K562 (cell line): Measurements from ENCODE around the gene PPCDC. TPM values are rescaled to one million over a fixed set of nuclear protein-coding genes. Genes with fewer than 3 reads are reported as not detected.

Experiments used
- ATAC-seq: fragments of 200-7000 bp; cut with Tn5 transposase; 3 replicates; pipeline ENCODE4 v1.9.1; 2020; ENCODE audit warnings: moderate library complexity
- BruUV-seq: library from RNA; stranded (reverse); fragments of 400-500 nt; replicated peaks from 2 replicates; lab custom pipeline; 2021; lab: Mats Ljungman, UMichigan
- CTCF ChIA-PET: fragments of 300-600 bp; formaldehyde crosslinking; extraction: SDS; loops from one replicate; lab custom pipeline; 2021; ENCODE audit warnings: low intra/inter-chr PET ratio; lab: Yijun Ruan, JAX
- POLR2A ChIA-PET: fragments of 300-600, 350-650 bp; sonication (Branson Sonifier 250); formaldehyde crosslinking; extraction: SDS; loops from one replicate; lab custom pipeline; 2021; ENCODE audit warnings: antibody characterized with exemption, inconsistent platforms; lab: Yijun Ruan, JAX
- DNase-seq, 4 experiments: peaks; one replicate each; pipeline versions ENCODE4 v3.0.0 to v3.0.0-alpha.2; 2011 to 2018; ENCODE audit warnings: low spot score in 3 of 4, mixed read lengths in 3 of 4; ENCODE audit errors: extremely low read depth in 1 of 4
- FAIRE-seq: peaks from 2 replicates; lab custom pipeline; 2011; peaks lifted over from hg19 to GRCh38; lab: Jason Lieb, UNC
- H2AFZ ChIP-seq: 2 replicates; pipeline ENCODE4 v1.6.0; 2011; ENCODE audit warnings: low read depth, low read length, control low read depth, inconsistent platforms
- H3K27ac ChIP-seq: fragments of 200-600 bp; 3 replicates; pipeline ENCODE4 v1.8.0; 2011; ENCODE audit warnings: low read depth, mild to moderate bottlenecking, control low read depth, inconsistent platforms, low read length, moderate library complexity, mixed read lengths; ENCODE audit errors: extremely low read depth
- H3K27me3 ChIP-seq, 2 experiments: fragments of 300-600 bp in 1 of 2; 2 replicates in 1 of 2; 3 replicates in 1 of 2; pipeline versions ENCODE4 v1.6.0 to v1.8.0; 2011; ENCODE audit warnings: inconsistent platforms in 2 of 2, low read length in 2 of 2, mild to moderate bottlenecking in 1 of 2, mixed read lengths in 1 of 2, moderate library complexity in 1 of 2; ENCODE audit not compliant: control insufficient read depth in 2 of 2, insufficient read depth in 2 of 2
- H3K36me3 ChIP-seq: fragments of 300-600 bp; 3 replicates; pipeline ENCODE4 v1.8.0; 2011; ENCODE audit warnings: mild to moderate bottlenecking, low read length, inconsistent platforms; ENCODE audit not compliant: control insufficient read depth, insufficient read depth
- H3K4me1 ChIP-seq, 2 experiments: fragments of 200-600 bp in 1 of 2; replicated peaks in 1 of 2; 2 replicates in 1 of 2; 3 replicates in 1 of 2; pipeline versions ENCODE4 v1.5.1 to v1.8.0; 2011; ENCODE audit warnings: inconsistent platforms in 2 of 2, low read length in 2 of 2, mild to moderate bottlenecking in 1 of 2, mixed read lengths in 1 of 2, moderate library complexity in 1 of 2; ENCODE audit not compliant: control insufficient read depth in 2 of 2, insufficient read depth in 2 of 2
- H3K4me2 ChIP-seq: 2 replicates; pipeline ENCODE4 v1.6.1; 2011; ENCODE audit warnings: low read length, control low read depth, inconsistent platforms, mixed read lengths; ENCODE audit not compliant: insufficient read depth
- H3K4me3 ChIP-seq: fragments of 200-600 bp; sonication (generic), shearing (Covaris generic); 2 replicates; pipeline ENCODE4 v1.5.1; 2016; ENCODE audit warnings: control low read depth, inconsistent platforms
- H3K79me2 ChIP-seq: fragments of 200-600 bp; 3 replicates; pipeline ENCODE4 v1.8.0; 2011; ENCODE audit warnings: low read length, inconsistent platforms; ENCODE audit not compliant: control insufficient read depth, insufficient read depth
- H3K9ac ChIP-seq, 2 experiments: 2 replicates each; pipeline versions ENCODE4 v1.6.0 to v1.6.1; 2011; ENCODE audit warnings: low read depth in 2 of 2, low read length in 2 of 2, control low read depth in 1 of 2, inconsistent platforms in 1 of 2, mild to moderate bottlenecking in 1 of 2, mixed read lengths in 1 of 2; ENCODE audit not compliant: insufficient read depth in 1 of 2
- H3K9me1 ChIP-seq: one replicate; pipeline ENCODE4 v1.6.0; 2011; ENCODE audit warnings: inconsistent platforms, mild to moderate bottlenecking, low read length, moderate library complexity; ENCODE audit not compliant: control insufficient read depth, insufficient read depth
- H3K9me3 ChIP-seq: replicated peaks from 2 replicates; pipeline ENCODE4 v1.5.1; 2011; ENCODE audit warnings: low read depth, low read length, inconsistent platforms; ENCODE audit not compliant: control insufficient read depth, insufficient read depth
- H4K20me1 ChIP-seq: replicated peaks from 2 replicates; pipeline ENCODE4 v1.6.1; 2011; ENCODE audit warnings: low read length, inconsistent platforms, mixed read lengths; ENCODE audit not compliant: control insufficient read depth, insufficient read depth
- ASH1L ChIP-seq: fragments of 450-650 bp; IDR thresholded peaks from 2 replicates; pipeline ENCODE4 v1.6.1; 2018; ENCODE audit warnings: borderline replicate concordance, mild to moderate bottlenecking, low read depth; ENCODE audit not compliant: partially characterized antibody
- CCAR2 ChIP-seq: fragments of 200-400 bp; formaldehyde crosslinking; IDR thresholded peaks from 2 replicates; pipeline ENCODE4 v1.6.1; 2017; ENCODE audit warnings: mild to moderate bottlenecking, low read depth, low read length
- FOXA3 ChIP-seq, 2 experiments: fragments of 450-650 bp in 1 of 2; sonication (generic) in 1 of 2; formaldehyde crosslinking; IDR thresholded peaks in 1 of 2; conservative IDR thresholded peaks in 1 of 2; 2 replicates each; pipeline versions ENCODE4 v1.4.0 to v1.8.0; 2020 to 2022; ENCODE audit warnings: mild to moderate bottlenecking in 2 of 2, missing genetic modification reagents in 1 of 2
- GTF2A2 ChIP-seq: IDR thresholded peaks from 2 replicates; pipeline ENCODE4 v1.6.1; 2016; ENCODE audit warnings: mild to moderate bottlenecking, missing genetic modification characterization, missing compliant biosample characterization
- HDAC6 ChIP-seq: IDR thresholded peaks from 2 replicates; pipeline ENCODE4 v1.6.1; 2012; ENCODE audit warnings: low read depth, mild to moderate bottlenecking, control low read depth, inconsistent platforms, low read length, moderate library complexity
- HINFP ChIP-seq: fragments of 450-650 bp; conservative IDR thresholded peaks from 2 replicates; pipeline ENCODE4 v1.6.1; 2016; ENCODE audit warnings: missing genetic modification characterization, low read depth, mild to moderate bottlenecking, control low read depth, missing compliant biosample characterization
- KLF13 ChIP-seq: fragments of 450-650 bp; IDR thresholded peaks from 2 replicates; pipeline ENCODE4 v1.6.1; 2016; ENCODE audit warnings: missing genetic modification characterization, low read depth, mild to moderate bottlenecking, missing compliant biosample characterization, moderate library complexity, borderline replicate concordance
- NR2F6 ChIP-seq: fragments of 450-650 bp; formaldehyde crosslinking; IDR thresholded peaks from 2 replicates; pipeline ENCODE4 v1.4.0; 2020; ENCODE audit warnings: mild to moderate bottlenecking
- NRF1 ChIP-seq, 2 experiments: fragments of 450-650 bp; IDR thresholded peaks in 1 of 2; conservative IDR thresholded peaks in 1 of 2; 2 replicates each; pipeline ENCODE4 v1.6.1; 2014; ENCODE audit warnings: mild to moderate bottlenecking in 2 of 2
- RREB1 ChIP-seq: fragments of 250-450 bp; sonication (Bioruptor Pico); IDR thresholded peaks from 2 replicates; pipeline ENCODE4 v1.4.0; 2020
- ZBED1 ChIP-seq: IDR thresholded peaks from 2 replicates; pipeline ENCODE4 v1.6.1; 2014
- ZC3H4 ChIP-seq: sonication (generic); formaldehyde crosslinking; IDR thresholded peaks from 2 replicates; pipeline ENCODE4 v1.9.0; 2021; ENCODE audit warnings: missing genetic modification reagents, borderline replicate concordance
- ZKSCAN1 ChIP-seq: fragments of 150-350 bp; IDR thresholded peaks from 2 replicates; pipeline ENCODE4 v1.6.1; 2016; ENCODE audit warnings: low read depth, low read length
- ZNF217 ChIP-seq: sonication (generic); formaldehyde crosslinking; IDR thresholded peaks from 2 replicates; pipeline ENCODE4 v1.8.0; 2022; ENCODE audit warnings: mild to moderate bottlenecking, missing genetic modification reagents
- WGBS: fragments of 100-300 bp; shearing (Covaris generic); methylation state at CpG from one replicate; pipeline ENCODE4 v1.1.6; 2016; ENCODE audit warnings: low coverage, mixed read lengths; ENCODE audit not compliant: insufficient coverage; ENCODE audit errors: missing lambda C conversion rate; 5-methylcytosine and 5-hydroxymethylcytosine counted together
- in situ Hi-C: fragments of 300-500 bp; cut with MboI; formaldehyde crosslinking; loops from 4 replicates; pipeline ENCODE4 v1.15.0; 2018; ENCODE audit warnings: inconsistent platforms, mixed read lengths
- intact Hi-C: fragments of 100-400 bp; cut with micrococcal nuclease; formaldehyde crosslinking; loops from 2 replicates; pipeline ENCODE4 v1.14.2; 2022
- polyA plus RNA-seq, 8 experiments: library from polyadenylated mRNA; depleted of rRNA in 4 of 8; stranded (reverse) in 5 of 8; unstranded in 3 of 8; fragments of >200 nt; fragmentation: Nextera tagmentation in 2 of 8; fragmentation: Illumina TruSeq in 1 of 8; extraction: Ambion mirVana in 2 of 8; extraction: Trizol in 1 of 8; gene quantifications; 2 replicates each; pipeline versions ENCODE4 v1.2.1 to v1.2.3, GENCODE V29; 2011 to 2014; ENCODE audit warnings: inconsistent platforms in 1 of 8, missing spikeins in 1 of 8
- total RNA-seq, 7 experiments: library from RNA; depleted of rRNA in 6 of 7; stranded (reverse); fragments of >200 nt in 6 of 7; fragmentation: Illumina TruSeq in 2 of 7; extraction: Trizol in 2 of 7; gene quantifications; 2 replicates each; pipeline versions ENCODE4 v1.2.1 to v1.2.3, GENCODE V29; 2011 to 2021; ENCODE audit warnings: low replicate concordance in 1 of 7
- TF ChIP-seq, protein P1 (sequence below): sonication (generic); formaldehyde crosslinking; IDR thresholded peaks from 2 replicates; pipeline ENCODE4 v1.8.0; 2022; ENCODE audit warnings: mild to moderate bottlenecking, missing genetic modification reagents

PPCDC gene
- total and polyA plus RNA-seq, 9 of the 15 experiments (the other 6 are each of a cell fraction or from before 2014, with no cell fraction given), result 10.9 to 53.6 (median 16.7) TPM

- in situ Hi-C loops (no loop called here), intact Hi-C loops (no loop called here)
- Histone ChIP-seq H3K36me3 (no peaks in the 10 kb centered on the region), H4K20me1 (peaks cover 8% of the 10 kb centered on the region), H3K4me3 (no peak overlapping the region), H3K9me1 (peaks cover 2% of the 10 kb centered on the region), H2AFZ (no peak overlapping the region), H3K4me2 (no peak overlapping the region), H3K4me1 (peaks cover 0 to 14% of the 10 kb centered on the region in 2 experiments; a peak in 3 of 5 replicates), H3K79me2 (no peaks in the 10 kb centered on the region), H3K9me3 (no peaks in the 10 kb centered on the region), H3K27ac (no peak overlapping the region), H3K9ac (no peak overlapping the region), H3K27me3 (peaks cover 18 to 42% of the 10 kb centered on the region in 2 experiments)
- CTCF ChIA-PET, result no interaction called here
- DNase-seq (no peak), FAIRE-seq (no peak), ATAC-seq (no peak)
- BruUV-seq, result no TSS peak
- WGBS, result 0% methylated on average over 2 of the region's 2 CpGs
- POLR2A ChIA-PET, result interaction anchor here (0.6 to 0.8 kb wide), 4 partner anchors 8 to 226 kb away, joined by 3 to 4 read pairs (median 3); no protein-coding TSS in a partner anchor
- no peak for TF ChIP-seq ZNF217
- TF ChIP-seq HDAC6, result no peak
- TF ChIP-seq HINFP (tag), result no peak
- no peak for TF ChIP-seq GTF2A2 (tag)
- TF ChIP-seq NR2F6 (CRISPR knock-in tag), result no peak
- no peak for TF ChIP-seq RREB1 (CRISPR knock-in tag)
- no peak for TF ChIP-seq FOXA3 (CRISPR knock-in tag; conservative IDR thresholded peaks at IDR 0.05 in 1 of 2, IDR thresholded peaks at IDR 0.05 in 1 of 2)
- TF ChIP-seq ZC3H4, result no peak
- TF ChIP-seq, protein P1, sequence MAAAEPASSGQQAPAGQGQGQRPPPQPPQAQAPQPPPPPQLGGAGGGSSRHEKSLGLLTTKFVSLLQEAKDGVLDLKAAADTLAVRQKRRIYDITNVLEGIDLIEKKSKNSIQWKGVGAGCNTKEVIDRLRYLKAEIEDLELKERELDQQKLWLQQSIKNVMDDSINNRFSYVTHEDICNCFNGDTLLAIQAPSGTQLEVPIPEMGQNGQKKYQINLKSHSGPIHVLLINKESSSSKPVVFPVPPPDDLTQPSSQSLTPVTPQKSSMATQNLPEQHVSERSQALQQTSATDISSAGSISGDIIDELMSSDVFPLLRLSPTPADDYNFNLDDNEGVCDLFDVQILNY (CRISPR knock-in tag), result no peak
- TF ChIP-seq ASH1L, result no peak
- TF ChIP-seq ZKSCAN1, result no peak
- no peak for TF ChIP-seq NRF1 (conservative IDR thresholded peaks at IDR 0.05 in 1 of 2, IDR thresholded peaks at IDR 0.05 in 1 of 2)
- no peak for TF ChIP-seq ZBED1
- no peak for TF ChIP-seq CCAR2
- no peak for TF ChIP-seq KLF13 (tag)
Observed at GRCh38 chr15:74997543-74997942, 25.8 kb upstream of the PPCDC start.
